ENCODE results near the gene ADA.
A peak's percentile ranks its signal among the peaks of the same experiment; 100 is the strongest.
"Not testable (repeated sequence)": the region's sequence is repeated elsewhere in the genome, so short reads cannot be mapped to it uniquely, and the experiment has no call there.

ADA gene

DNA sequence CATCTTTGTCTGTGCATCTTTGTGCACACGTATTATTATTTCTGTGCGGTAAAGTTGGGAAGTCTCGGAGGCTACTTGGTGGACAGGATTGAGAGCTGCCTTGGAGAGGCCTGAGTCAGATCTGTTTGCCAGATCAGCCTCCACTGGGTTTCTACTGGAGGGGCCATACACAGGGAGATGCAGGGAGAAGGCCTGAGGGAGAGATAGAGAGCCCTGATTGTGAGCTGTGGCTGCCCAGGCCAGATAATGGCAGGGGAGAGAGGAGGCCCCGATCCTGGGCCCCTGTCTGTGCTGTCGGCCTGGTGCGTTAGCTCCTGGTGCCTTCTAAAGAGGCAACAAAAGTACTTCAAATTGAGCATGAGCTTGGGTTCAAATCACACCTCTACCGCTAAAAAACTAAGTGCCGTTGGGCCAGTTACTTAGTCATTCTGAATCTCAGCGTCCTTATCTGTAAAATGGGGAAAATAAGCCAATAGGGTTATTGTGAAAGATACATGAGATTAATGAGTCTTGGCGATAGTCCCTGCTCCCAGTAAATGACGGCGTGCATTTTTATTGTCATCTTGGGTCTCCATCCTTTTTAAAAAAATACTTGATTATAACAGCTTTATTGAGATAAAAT lies 27.6 kb upstream of the ADA start:
- ATAC-seq (no peak), DNase-seq (no peak)

DNA sequence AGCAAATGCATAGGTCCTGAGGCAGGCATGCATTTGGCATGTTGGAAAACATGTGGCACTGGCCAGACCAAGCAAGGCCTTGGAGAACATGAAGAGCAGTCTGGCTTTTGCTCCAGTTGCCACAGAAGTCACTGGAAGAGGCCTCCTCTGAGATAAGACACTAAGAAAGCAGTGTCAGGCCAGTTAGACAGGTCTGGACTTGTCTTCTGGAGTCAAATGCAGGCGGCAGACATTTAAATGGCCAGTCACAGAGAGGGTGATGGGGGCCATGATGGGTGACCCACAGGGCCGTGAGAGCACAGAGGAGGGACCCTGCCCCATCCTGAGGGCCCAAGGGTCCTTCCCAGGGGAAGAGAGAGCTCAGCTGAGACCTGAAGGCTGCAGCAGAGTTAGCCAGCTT lies 26.7 kb upstream of the ADA start:
- ATAC-seq (no peak), DNase-seq (no peak)

DNA sequence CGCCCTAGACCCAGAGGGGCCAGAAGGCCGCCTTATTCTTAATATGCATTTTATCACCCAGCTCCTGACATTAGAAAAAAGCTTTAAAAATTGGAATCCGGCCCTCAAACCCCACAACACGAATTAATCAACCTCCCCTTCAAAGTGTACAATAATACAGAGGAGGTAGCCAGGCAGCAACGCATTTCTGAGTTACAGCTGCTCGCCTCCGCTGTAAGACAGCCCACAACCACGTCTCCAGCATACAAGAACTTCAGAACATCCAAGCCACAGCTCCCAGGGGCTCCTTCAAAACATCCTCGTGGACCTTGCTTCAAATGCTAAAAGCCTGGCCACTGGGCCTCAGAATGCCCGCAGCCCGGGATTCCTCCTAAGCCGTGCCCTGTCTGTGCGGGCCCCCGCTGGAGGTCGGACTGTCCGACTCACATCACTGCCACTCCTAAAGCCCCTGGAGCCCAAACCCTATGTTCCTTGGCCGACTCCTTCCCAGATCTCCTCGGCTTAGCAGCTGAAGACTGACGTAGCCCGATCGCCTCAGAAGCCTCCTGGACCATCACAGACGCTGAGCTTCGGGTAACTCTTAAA lies 20.9 kb upstream of the ADA start:
- not testable (repeated sequence) for ATAC-seq, DNase-seq

DNA sequence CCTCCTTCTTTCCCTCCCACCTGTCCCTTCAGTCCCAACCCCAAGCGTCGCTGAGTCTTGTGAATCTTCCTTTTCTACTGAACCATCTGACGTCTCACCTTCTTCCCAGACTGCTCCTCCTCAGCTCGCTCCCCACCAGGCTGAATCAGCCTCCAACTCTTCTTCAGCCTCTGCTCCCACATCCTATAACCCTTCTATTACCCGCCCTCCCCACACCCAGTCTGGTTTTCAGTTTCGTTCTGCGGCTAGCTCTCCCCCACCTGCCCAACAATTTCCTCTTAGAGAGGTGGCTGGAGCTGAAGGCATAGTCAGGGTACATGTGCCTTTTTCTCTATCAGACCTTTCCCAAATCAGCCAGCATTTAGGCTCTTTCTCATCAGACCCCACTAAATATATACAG lies 20.0 kb upstream of the ADA start:
- DNase-seq (peak; percentile 72), ATAC-seq (peak; percentile 86)

DNA sequence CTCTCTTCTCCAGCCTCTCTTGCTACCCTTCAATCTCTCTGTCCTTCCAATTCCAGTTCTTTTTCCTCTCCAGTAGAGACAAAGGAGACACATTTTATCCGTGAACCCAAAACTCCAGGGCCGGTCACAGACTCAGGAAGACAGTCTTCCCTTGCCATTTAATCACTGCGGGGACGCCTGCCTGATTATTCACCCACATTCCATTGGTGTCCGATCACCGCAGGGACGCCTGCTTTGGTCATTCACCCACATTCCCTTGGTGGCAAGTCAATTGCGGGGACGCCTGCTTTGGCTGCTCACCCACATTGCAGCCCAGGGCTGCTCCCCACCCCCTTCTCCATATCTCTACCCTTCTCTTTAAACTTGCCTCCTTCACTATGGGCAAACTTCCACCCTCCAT lies 19.4 kb upstream of the ADA start:
- not testable (repeated sequence) for DNase-seq, ATAC-seq

DNA sequence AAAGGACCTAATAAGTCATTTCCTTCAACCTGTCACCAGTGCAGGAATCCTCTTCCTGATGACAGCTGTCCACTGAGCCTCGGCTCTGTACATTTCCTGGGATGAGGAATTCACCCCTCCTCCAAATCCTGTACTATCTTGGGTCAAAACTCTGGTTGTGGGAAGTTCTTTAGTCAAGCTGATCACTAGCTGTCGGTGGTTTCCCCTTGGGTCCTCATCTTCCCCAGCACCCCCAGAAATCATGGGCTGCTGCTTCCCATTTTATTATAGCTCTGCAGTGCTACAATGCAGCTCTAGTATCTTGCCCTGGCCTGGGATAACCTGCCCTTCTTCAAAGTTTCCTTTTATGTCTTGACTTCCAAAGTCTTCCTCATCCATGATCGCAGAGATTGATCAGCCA lies 14.6 kb upstream of the ADA start:
- DNase-seq (no peak), ATAC-seq (no peak)

DNA sequence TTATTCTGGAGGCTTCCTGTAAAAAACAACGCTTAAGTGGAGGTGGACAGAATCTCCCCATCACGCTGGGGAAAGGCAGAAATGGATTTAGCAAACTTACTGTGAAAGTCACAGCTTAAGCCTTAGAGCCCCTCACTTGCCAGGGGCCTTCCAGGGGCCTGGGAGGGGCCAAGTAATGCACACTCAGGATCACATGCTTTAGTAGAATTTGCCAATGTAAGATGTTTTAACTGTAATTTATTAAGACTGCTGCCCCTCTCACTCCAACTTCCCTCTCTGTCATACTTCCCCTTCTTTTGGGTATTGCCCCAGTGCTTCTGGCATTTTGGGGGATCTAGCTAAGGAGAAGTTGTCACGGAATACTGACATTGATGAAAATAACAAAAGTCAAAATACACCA lies 12.6 kb upstream of the ADA start:
- DNase-seq (no peak), ATAC-seq (no peak)

DNA sequence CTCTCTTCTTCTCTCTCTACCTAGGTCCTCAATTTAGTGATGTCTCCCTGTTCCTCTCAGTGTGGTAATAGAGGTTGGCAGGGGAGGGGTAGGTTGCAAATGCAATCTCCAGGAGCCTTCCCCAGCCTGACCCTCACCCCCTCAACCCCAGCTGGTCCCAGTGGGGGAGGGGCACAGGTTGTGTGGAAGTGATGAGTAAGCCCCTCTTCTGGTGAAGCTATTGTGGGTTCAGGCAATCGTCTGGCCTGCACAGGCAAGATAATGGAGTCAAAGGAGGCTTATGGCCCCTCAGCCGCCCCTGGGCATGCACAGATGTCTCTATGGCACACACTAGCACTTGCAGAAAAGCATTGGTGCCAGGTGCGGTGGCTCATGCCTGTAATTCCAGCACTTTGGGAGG lies 10.8 kb upstream of the ADA start:
- DNase-seq: no peak
- ATAC-seq: no peak

DNA sequence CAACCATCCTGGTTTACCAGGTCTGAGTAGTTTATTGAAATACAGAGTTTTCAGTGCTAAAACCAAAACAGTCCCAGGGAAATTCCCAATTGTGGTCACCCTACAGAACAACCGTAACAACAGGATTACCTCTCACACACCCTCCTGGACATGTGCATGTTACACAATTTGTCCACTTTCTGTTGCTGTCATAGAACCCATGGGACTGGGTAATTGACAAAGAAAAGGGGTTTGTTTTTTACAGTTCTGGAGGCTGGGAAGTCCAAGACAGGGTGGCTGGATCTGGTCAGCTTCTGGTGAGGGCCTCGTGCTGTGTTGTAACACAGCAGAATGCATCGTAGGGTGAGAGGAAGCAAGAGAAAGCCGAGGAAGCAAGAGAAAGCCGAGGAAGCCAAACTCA lies 9.1 kb upstream of the ADA start:
- no peak for DNase-seq
- no peak for ATAC-seq

DNA sequence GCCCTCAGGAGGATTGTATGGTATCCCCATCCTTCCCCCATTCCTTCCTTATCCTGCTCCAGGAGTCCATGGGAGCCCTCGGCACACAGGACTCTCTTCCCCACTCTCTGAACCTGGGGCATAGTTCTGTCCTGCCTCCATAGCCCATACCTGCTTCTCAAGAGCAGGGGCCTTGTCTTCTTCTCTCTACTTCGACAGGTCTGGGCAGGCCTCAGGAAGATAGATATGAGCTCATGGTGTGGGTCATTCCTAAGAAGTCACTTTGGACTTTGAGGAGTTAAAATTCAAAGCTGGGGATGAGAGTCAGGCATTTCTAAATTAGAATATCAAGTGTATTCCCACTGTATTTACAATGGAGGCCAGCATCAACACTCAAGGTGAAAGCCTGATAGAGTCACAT lies 8.4 kb upstream of the ADA start:
- no peak for DNase-seq
- ATAC-seq: no peak

DNA sequence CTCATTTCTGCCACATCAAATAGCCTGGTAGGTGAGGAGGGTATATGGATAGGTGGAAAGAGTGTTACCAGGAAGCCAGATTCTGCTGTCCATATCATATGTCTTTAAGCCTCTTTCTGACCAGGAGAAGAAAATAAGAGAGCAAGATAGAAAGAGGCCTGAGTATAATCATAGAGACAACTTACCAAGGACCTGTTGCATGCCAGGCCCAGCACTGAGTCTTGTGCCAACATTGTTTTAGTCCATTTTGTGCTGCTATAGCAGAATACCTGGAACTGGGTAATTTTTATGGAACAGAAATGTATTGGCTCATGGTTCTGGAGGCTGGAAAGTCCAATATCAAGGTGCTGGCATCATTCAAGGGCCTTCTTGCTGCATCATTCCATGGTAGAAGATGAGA lies 7.3 kb upstream of the ADA start:
- no peak for DNase-seq
- no peak for ATAC-seq

DNA sequence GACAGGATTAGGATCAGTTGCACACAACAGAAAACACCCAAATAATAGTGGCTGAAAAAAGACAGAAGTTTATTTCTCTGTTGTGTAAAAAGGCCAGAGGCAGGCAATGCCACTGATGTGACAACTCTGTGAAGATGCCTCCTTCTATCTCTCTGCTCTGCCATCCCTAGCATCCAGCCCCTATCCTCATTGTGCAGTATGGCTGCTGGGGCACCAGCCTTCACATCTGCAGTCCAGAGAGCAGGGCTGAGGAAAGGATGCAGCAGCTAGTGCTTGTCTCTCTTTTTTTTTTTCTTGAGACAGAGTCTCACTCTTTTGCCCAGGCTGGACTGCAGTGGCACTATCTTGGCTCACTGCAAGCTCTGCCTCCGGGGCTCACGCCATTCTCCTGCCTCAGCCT lies 6.4 kb upstream of the ADA start:
- DNase-seq: no peak
- ATAC-seq: no peak

DNA sequence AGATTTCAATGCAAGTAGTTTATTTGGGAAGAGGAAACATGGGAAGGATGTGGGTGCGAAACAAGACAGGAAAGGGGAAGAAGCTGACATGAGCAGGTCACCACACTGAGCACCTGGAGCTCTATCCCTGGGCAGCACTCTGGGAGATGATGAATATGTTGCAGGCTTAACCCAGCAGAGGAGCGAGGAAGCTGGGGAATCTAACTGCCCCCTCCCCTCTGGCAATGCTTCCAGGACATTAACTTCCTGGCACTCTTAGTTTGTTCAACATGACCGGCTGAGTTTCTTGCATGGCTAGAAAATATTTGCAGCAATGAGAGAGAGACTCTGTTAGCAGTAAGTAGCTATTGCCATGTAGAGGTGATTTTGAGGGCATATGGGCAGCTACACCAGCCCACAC lies 4.9 kb upstream of the ADA start:
- no peak for ATAC-seq
- DNase-seq: no peak

DNA sequence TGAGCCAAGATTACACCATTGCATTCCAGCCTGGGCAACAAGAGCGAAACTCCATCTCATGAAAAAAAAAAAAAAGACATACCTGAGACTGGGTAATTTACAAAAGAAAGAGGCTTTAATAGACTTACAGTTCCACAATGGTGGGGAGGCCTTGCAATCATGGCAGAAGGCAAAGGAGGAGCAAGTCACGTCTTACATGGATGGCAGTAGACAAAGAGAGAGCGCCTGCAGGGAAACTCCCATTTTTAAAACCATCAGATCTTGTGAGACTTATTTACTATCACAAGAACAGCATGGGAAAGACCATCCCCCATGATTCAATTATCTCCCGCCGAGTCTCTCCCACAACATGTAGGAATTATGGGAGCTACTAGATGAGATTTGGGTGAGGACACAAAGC lies 2.7 kb upstream of the ADA start:
- ATAC-seq, DNase-seq: not testable (repeated sequence)

DNA sequence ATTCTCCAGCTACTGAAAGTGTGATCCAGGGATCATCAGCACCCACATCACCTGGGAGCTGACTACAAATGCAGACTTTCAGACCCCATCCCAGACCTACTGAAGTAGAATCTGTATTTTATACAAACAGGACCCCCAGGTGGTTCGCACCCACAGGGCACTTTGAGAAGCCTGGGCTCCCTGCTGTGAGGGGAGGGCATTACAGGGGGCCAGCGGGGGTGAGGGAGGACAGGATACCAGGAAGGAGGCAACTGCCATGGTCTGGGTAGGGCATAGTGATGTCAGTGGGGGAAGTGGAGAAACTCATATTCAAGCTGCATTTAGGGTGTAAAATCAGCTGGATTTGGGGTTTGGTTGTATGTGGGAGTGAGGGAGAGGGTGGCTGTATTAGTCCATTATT lies 2.0 kb upstream of the ADA start:
- DNase-seq (no peak), ATAC-seq (no peak)

DNA sequence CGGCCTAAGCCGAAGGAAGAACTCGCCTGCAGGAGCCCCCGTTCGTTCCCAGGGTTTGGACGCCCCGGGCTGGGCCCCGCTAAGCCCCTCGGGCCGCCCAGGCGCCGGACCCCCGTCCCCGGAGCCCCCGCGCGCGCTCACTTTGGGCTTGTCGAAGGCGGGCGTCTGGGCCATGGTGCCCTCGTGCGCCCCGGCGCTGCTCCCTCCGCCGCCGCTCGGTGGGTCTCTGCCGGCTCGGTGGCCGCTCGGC lies 140 bp downstream of the ADA start:
- no peak for ATAC-seq
- DNase-seq: no peak

DNA sequence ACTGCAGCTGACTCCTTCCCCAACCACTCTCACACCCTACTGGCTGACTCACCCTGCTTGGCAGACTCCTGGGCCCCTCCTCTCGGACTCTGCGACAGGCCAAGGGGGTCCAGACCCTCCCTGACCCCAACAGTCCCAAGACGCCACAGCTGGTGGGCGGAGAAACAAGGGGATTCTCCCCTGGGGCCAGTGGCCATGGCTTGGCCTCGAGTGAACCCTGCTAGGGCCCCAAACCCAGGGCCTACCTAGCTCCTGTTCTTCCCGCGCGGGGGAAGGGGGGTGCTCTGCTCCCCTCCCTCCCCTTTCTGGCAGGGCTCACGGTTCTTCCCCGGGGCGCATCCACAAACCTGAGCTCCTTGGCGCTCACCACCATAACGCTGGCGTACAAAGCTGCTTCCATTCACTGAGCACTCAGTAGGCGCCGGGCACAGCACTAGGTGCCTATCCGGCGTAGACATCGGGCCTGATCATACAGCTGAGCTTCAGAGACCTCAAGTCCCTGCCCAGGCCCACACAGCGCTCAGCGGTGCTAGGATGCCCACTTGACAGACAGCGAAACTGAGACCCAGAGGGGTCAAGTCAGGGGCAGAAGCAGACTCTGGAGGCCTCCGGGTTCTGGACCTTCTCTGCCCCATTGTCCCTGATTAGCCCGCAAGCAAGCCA lies 597 bp downstream of the ADA start:
- peak; percentile 44 for DNase-seq
- ATAC-seq: peak; percentile 52

DNA sequence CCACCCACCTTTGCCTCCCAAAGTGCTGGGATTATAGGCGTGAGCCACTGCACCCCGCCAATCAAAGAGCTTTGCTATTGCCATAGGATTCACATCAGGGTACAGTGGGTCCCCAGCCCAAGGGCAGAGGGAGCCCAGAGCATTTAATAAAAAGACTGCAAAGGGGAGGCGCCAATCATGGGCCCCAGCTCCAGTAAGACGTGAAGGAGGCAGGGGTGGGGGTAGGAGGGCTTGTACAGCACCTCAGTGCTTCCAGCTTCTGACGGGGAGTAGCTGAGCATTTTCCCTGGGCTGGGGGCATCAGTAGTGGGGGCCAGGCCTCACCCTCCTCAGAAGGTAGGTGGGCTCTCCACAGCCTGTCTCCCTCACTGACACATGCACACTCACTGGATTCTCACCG lies 1.5 kb downstream of the ADA start:
- DNase-seq (no peak), ATAC-seq (no peak)

DNA sequence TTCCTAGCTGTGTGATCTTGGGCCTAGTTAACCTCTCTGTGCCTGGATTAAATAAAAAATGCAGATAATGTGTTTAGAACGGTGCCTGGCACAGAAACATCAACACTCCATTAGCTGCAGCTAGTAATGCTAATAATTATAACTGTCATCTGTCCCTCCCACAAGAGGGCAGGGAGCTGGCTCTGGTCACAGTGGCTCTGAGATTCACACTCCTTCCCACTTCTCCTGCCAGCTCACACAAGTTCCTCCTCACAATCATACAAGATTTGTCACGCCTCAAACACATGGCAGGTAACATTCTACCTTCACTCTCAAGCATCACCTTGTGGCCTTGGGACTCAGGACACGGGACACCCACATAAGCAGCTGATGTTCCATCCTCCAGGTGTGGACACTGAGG lies 2.4 kb downstream of the ADA start:
- ATAC-seq: no peak
- no peak for DNase-seq

DNA sequence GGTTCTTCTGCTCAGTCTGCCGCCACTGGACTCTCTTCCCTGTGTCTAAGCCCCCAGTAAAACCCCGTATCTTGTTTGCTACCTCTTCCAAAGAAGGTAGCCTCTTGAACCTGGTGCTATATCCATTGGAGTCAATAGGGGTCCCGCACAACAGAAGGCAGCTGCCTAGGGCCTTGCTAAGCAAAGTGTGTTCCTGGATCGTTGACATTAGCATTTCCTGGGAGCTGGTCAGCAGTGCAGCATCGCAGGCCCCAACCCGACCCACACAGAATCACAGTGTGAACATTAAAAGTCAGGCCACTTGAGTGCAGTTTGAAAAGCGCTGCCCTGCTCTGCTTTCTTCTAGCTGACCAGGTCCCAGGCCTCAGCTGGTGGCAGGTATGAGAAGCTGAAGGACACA lies 2.9 kb downstream of the ADA start:
- no peak for ATAC-seq
- no peak for DNase-seq

DNA sequence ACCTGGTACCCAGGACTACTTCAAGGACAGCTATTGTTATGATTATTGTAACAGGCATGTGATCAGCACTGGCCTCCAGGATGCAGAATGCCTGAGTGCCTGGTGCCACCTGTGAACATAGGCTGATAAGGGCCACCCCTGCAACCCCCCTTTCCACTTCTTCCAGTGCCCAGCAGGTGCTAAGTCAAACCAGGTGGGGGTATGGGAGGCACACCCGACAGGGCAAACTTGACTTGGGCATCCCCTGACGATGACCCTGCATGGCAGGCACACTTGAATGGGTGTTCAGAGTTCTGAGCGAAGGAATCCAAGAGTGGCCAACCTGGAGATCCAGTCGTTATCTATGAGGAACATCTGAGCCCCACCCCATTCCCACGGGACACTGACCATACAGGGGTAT lies 3.4 kb downstream of the ADA start:
- ATAC-seq: no peak
- no peak for DNase-seq

DNA sequence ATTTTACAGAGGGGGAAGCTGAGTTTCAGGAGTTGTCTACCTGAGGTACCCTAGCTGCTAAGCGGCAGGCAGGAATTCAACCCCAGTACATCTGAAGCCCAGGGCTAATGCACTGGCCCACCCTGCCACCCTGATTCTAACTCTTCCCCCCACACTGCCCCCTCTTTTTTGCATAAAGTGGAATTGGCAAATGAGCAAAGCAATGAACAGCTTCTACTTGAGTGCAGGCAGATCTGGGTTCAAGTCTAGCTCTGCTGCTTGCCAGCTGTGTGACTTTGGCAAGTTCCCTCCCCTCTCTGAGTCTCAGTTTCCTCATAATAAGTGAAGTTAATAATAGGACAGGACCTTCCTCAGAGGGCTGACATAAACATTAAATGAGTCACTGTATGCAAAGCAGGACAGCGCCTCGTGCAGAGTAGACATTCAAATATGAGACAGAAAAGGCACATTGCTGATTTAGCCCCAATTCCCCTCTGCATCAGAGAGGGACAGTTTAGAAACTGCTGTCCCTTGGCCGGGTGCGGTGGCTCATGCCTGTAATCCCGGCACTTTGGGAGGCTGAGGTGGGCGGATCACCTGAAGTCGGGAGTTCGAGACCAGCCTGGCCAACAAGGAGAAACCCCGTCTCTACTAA lies 4.7 kb downstream of the ADA start:
- ATAC-seq (peak; percentile 26), DNase-seq (no peak)

DNA sequence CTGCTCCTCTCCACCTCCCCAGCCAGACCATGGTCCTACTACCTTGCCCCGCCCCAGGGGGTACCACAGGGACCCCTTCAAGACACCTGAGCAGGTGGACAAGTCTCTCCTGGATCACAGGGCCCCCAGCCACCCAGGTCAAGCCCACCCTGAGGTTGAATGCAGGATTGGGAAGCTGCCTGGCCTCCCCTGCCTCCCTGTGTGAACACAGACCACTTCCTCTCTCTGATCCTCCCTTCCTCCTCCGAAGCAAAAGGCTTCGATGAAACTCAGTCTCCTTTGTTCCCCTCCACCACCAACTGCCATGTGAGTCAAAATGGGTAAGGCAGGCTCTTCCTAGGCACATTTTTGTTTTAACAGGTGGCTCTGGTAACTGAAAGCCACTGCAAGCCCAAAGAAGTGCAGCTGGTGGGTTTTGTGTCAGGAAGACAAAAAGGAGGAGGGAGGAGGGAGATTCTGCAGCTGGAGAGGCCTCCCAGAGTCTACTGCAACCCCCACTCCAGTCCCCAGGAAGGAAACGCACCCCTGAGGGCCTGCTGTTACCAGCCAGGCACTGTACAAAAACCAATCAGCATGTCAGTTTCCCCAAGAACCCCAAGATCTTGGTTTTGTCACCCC lies 5.4 kb downstream of the ADA start:
- DNase-seq (peak; percentile 30), ATAC-seq (peak; percentile 19)

Data from stimulated activated naive CD8-positive, alpha-beta T cell treated with anti-CD3 and anti-CD28 coated beads, Interleukin-15, Interleukin-2, amounts not matched to agents 100 U/mL and 50 U/mL, for 24 hours (primary cell).